ENCODE results near the gene CLCN7. TPM values are rescaled to one million over a fixed set of nuclear protein-coding genes. Genes with fewer than 3 reads are reported as not detected.

The CLCN7 gene
- polyA plus RNA-seq, 1 donor from 2014 or later, result 40.9 TPM

DNA sequence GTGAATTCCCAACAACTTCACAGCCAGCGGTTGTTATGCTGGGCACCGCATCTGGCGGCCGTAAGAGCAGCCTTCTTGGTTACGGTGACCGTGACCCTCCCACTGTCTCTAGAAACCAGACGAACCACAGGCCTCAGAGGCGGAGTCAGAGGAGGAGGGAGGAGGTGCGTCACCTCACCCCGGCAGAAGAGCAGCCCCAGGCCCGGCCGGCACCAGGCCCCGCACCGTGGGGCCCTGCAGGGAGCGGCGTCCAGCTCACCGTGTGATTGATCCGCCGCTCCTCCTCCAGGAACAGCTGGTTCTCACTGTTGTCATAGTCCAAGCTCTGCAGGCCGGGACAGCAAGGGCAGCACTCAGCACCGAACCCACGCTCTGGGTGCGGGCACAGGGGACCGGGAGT is 13.7 kb downstream of the CLCN7 start:
- TF ChIP-seq EZH2 (IDR thresholded peaks at IDR 0.05; ENCODE audit: borderline replicate concordance, insufficient read depth, low read length, poor library complexity, severe bottlenecking) (no peak), SMC3 (conservative IDR thresholded peaks at IDR 0.05; ENCODE audit: poor library complexity) (no peak), POLR2AphosphoS5 (IDR thresholded peaks at IDR 0.05) (no peak), RAD21 (conservative IDR thresholded peaks at IDR 0.05) (no peak), MXI1 (conservative IDR thresholded peaks at IDR 0.05; ENCODE audit: poor library complexity, severe bottlenecking) (no peak), TAF1 (IDR thresholded peaks at IDR 0.05; ENCODE audit: low read depth) (no peak), EP300 (conservative IDR thresholded peaks at IDR 0.05; ENCODE audit: poor library complexity, severe bottlenecking) (no peak)
- TF ChIP-seq, protein P1, sequence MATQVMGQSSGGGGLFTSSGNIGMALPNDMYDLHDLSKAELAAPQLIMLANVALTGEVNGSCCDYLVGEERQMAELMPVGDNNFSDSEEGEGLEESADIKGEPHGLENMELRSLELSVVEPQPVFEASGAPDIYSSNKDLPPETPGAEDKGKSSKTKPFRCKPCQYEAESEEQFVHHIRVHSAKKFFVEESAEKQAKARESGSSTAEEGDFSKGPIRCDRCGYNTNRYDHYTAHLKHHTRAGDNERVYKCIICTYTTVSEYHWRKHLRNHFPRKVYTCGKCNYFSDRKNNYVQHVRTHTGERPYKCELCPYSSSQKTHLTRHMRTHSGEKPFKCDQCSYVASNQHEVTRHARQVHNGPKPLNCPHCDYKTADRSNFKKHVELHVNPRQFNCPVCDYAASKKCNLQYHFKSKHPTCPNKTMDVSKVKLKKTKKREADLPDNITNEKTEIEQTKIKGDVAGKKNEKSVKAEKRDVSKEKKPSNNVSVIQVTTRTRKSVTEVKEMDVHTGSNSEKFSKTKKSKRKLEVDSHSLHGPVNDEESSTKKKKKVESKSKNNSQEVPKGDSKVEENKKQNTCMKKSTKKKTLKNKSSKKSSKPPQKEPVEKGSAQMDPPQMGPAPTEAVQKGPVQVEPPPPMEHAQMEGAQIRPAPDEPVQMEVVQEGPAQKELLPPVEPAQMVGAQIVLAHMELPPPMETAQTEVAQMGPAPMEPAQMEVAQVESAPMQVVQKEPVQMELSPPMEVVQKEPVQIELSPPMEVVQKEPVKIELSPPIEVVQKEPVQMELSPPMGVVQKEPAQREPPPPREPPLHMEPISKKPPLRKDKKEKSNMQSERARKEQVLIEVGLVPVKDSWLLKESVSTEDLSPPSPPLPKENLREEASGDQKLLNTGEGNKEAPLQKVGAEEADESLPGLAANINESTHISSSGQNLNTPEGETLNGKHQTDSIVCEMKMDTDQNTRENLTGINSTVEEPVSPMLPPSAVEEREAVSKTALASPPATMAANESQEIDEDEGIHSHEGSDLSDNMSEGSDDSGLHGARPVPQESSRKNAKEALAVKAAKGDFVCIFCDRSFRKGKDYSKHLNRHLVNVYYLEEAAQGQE (IDR thresholded peaks at IDR 0.05; ENCODE audit: borderline replicate concordance), result no peak
- TF ChIP-seq, protein P2, sequence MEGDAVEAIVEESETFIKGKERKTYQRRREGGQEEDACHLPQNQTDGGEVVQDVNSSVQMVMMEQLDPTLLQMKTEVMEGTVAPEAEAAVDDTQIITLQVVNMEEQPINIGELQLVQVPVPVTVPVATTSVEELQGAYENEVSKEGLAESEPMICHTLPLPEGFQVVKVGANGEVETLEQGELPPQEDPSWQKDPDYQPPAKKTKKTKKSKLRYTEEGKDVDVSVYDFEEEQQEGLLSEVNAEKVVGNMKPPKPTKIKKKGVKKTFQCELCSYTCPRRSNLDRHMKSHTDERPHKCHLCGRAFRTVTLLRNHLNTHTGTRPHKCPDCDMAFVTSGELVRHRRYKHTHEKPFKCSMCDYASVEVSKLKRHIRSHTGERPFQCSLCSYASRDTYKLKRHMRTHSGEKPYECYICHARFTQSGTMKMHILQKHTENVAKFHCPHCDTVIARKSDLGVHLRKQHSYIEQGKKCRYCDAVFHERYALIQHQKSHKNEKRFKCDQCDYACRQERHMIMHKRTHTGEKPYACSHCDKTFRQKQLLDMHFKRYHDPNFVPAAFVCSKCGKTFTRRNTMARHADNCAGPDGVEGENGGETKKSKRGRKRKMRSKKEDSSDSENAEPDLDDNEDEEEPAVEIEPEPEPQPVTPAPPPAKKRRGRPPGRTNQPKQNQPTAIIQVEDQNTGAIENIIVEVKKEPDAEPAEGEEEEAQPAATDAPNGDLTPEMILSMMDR (IDR thresholded peaks at IDR 0.05; ENCODE audit: poor library complexity, severe bottlenecking), result no peak
- no peak overlapping the region for H3K4me2 ChIP-seq (ENCODE audit: low read length)
- no peaks in the 10 kb centered on the region for H3F3A ChIP-seq (ENCODE audit: insufficient read depth, low read length, poor library complexity, severe bottlenecking)
- H2AFZ ChIP-seq (ENCODE audit: low read depth, low read length), result no peak overlapping the region
- no peak overlapping the region for H3K9ac ChIP-seq (ENCODE audit: low read length)
- H3K36me3 ChIP-seq (ENCODE audit: insufficient read depth, low read length), result no peaks in the 10 kb centered on the region
- no peaks in the 10 kb centered on the region for H3K9me3 ChIP-seq (ENCODE audit: low read length)
- no peaks in the 10 kb centered on the region for H4K20me1 ChIP-seq (ENCODE audit: insufficient read depth)
- no peaks in the 10 kb centered on the region for H3K79me2 ChIP-seq (replicated peaks; ENCODE audit: insufficient read depth, low read length)
- no peaks in the 10 kb centered on the region for H3K9me2 ChIP-seq (ENCODE audit: insufficient read depth, low read length)
- H3K27ac ChIP-seq (ENCODE audit: low read length), result no peak overlapping the region
- H3K27me3 ChIP-seq (ENCODE audit: insufficient read depth, low read depth, low read length), result no peaks in the 10 kb centered on the region
- H3K4me3 ChIP-seq (ENCODE audit: low read length), result no peak overlapping the region

DNA sequence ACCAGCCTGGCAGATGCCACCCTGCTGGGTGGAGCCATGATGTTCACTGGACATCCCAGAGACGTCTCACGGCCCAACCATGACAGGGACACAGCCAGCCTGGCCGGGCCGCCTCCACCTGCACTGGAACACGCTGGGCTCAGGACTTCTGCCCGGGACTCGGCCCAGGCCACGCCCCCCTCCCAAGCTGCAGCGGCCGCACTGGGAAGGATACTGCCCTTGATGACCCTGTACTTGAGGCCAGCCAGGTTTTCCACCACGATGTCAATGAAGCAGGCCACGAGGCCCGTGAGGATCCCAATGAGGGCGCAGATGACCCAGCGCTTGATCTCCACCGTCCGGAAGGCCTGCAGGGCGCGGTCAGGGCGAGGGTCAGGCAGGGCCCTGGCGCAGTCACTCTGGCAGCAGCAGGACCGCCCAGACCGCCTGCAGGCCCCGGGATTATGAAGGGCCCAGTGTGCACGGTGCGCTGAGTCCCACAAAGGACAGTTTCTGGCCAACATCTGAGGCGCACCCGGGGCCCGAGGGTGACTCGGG is 14.2 kb downstream of the CLCN7 start:
- Histone ChIP-seq H3K9me3 (ENCODE audit: low read length) (no peaks in the 10 kb centered on the region), H3K9ac (ENCODE audit: low read length) (no peak overlapping the region), H3K27me3 (ENCODE audit: insufficient read depth, low read depth, low read length) (no peaks in the 10 kb centered on the region), H3K79me2 (replicated peaks; ENCODE audit: insufficient read depth, low read length) (no peaks in the 10 kb centered on the region), H3K4me3 (ENCODE audit: low read length) (no peak overlapping the region), H3K27ac (ENCODE audit: low read length) (no peak overlapping the region), H3K4me2 (ENCODE audit: low read length) (no peak overlapping the region), H2AFZ (ENCODE audit: low read depth, low read length) (no peak overlapping the region), H4K20me1 (ENCODE audit: insufficient read depth) (no peaks in the 10 kb centered on the region), H3K36me3 (ENCODE audit: insufficient read depth, low read length) (no peaks in the 10 kb centered on the region), H3K9me2 (ENCODE audit: insufficient read depth, low read length) (no peaks in the 10 kb centered on the region), H3F3A (ENCODE audit: insufficient read depth, low read length, poor library complexity, severe bottlenecking) (no peaks in the 10 kb centered on the region)
- TF ChIP-seq EZH2 (IDR thresholded peaks at IDR 0.05; ENCODE audit: borderline replicate concordance, insufficient read depth, low read length, poor library complexity, severe bottlenecking) (no peak), SMC3 (conservative IDR thresholded peaks at IDR 0.05; ENCODE audit: poor library complexity) (no peak), TAF1 (IDR thresholded peaks at IDR 0.05; ENCODE audit: low read depth) (no peak), EP300 (conservative IDR thresholded peaks at IDR 0.05; ENCODE audit: poor library complexity, severe bottlenecking) (no peak), POLR2AphosphoS5 (IDR thresholded peaks at IDR 0.05) (no peak), RAD21 (conservative IDR thresholded peaks at IDR 0.05) (no peak), MXI1 (conservative IDR thresholded peaks at IDR 0.05; ENCODE audit: poor library complexity, severe bottlenecking) (no peak)
- TF ChIP-seq, protein P1 (IDR thresholded peaks at IDR 0.05; ENCODE audit: borderline replicate concordance), result no peak
- TF ChIP-seq, protein P2 (IDR thresholded peaks at IDR 0.05; ENCODE audit: poor library complexity, severe bottlenecking), result no peak
